Measurements from ENCODE around the gene RAD54L.

- TF ChIP-seq JUND (IDR thresholded peaks at IDR 0.05) = no peak
- no peak for TF ChIP-seq YY1 (IDR thresholded peaks at IDR 0.05)
- TF ChIP-seq CTCF (IDR thresholded peaks at IDR 0.05; ENCODE audit: low read depth, low read length, missing input control) = no peak
- no peak for TF ChIP-seq ZBTB33 (IDR thresholded peaks at IDR 0.05)
- TF ChIP-seq NR2F2 (IDR thresholded peaks at IDR 0.05) = no peak
- TF ChIP-seq TAF1 (conservative IDR thresholded peaks at IDR 0.05) = no peak
- no peak for TF ChIP-seq EGR1 (IDR thresholded peaks at IDR 0.05; ENCODE audit: low read depth in 2 of 2)
- no peak for TF ChIP-seq ATF3 (IDR thresholded peaks at IDR 0.05)
- TF ChIP-seq REST (IDR thresholded peaks at IDR 0.05) = no peak
- no peak for TF ChIP-seq HNF4A (conservative IDR thresholded peaks at IDR 0.05)
- no peak for TF ChIP-seq MAX (IDR thresholded peaks at IDR 0.05)
- no peak for TF ChIP-seq GABPA (IDR thresholded peaks at IDR 0.05 in 1 of 2, conservative IDR thresholded peaks at IDR 0.05 in 1 of 2)
- no peak for TF ChIP-seq HNF4G (IDR thresholded peaks at IDR 0.05)
- no peak for TF ChIP-seq RAD21 (IDR thresholded peaks at IDR 0.05)
These were observed 58.6 kb downstream of the RAD54L start for GRCh38 chr1:46306159-46306530.
